Measurements from ENCODE around the gene ALOX12B. TPM values are rescaled to one million over a fixed set of nuclear protein-coding genes. Genes with fewer than 3 reads are reported as not detected.

ALOX12B gene
- total and polyA plus RNA-seq, 3 experiments from 2014 or later: 1.3 to 1.9 TPM; not detected in 1

- Mint-ChIP-seq H3K36me3 (peaks cover 0 to 12% (median 1%) of the 10 kb centered on the region in 3 donors), H3K27ac (peak within 1 kb of the TSS; percentile 78 to 100 (median 94)), H3K9me3 (peaks cover 0 to 15% (median 8%) of the 10 kb centered on the region in 5 donors), H3K4me3 (peak within 1 kb of the TSS; percentile 84 to 98 (median 94)), H3K27me3 (peaks cover 44 to 54% of the 10 kb centered on the region in 2 donors), H3K4me1 (peaks cover 38 to 53% (median 52%) of the 10 kb centered on the region in 3 donors)
- POLR2A ChIA-PET: interaction anchor here (1.1 to 2.7 kb wide), 5 partner anchors 8 to 129 kb away, joined by 3 to 37 read pairs (median 9); partner anchors contain the start of gene CTC1
- Histone ChIP-seq H3K4me1 (ENCODE audit: insufficient read depth, low read length) (peaks cover 42% of the 10 kb centered on the region), H3K36me3 (ENCODE audit: insufficient read depth, low read length) (no peaks in the 10 kb centered on the region), H3K27me3 (ENCODE audit: insufficient read depth, low read length, poor library complexity, severe bottlenecking) (peaks cover 27% of the 10 kb centered on the region), H3K4me3 (ENCODE audit: low read length) (peak within 1 kb of the TSS; percentile 99), H3K27ac (ENCODE audit: low read depth, low read length) (peak within 1 kb of the TSS; percentile 41), H3K9me3 (ENCODE audit: low read length) (no peaks in the 10 kb centered on the region)
- no peak for DNase-seq
- CTCF ChIA-PET: interaction anchor here (0.8 to 6.6 kb wide), 32 partner anchors 9 to 202 kb away, joined by 3 to 76 read pairs (median 7); partner anchors contain the start of genes ALOX12B, AURKB, BORCS6 and PER1
Observed at GRCh38 chr17:8117980-8118768, 30.7 kb upstream of the ALOX12B start, which contains the start of gene ALOXE3. Gene ALOXE3 (minus strand): TSS chr17:8118514. CDS start chr17:8117990, 524 bp downstream.

GRCh38 chr17:8117367-8117979, 30.0 kb upstream of the ALOX12B start:
- Mint-ChIP-seq H3K36me3 (peaks cover 0 to 12% (median 1%) of the 10 kb centered on the region in 3 donors), H3K27ac (peak overlapping the region in 3 of 8 donors; percentile 6 to 100 (median 43)), H3K4me1 (peaks cover 34 to 47% (median 46%) of the 10 kb centered on the region in 3 donors), H3K9me3 (peaks cover 0 to 15% (median 8%) of the 10 kb centered on the region in 5 donors), H3K4me3 (peak overlapping the region; percentile 84 to 98 (median 94)), H3K27me3 (peaks cover 49 to 58% of the 10 kb centered on the region in 2 donors)
- Histone ChIP-seq H3K4me3 (ENCODE audit: low read length) (peak overlapping the region; percentile 99), H3K36me3 (ENCODE audit: insufficient read depth, low read length) (no peaks in the 10 kb centered on the region), H3K9me3 (ENCODE audit: low read length) (no peaks in the 10 kb centered on the region), H3K27me3 (ENCODE audit: insufficient read depth, low read length, poor library complexity, severe bottlenecking) (peaks cover 34% of the 10 kb centered on the region), H3K4me1 (ENCODE audit: insufficient read depth, low read length) (peaks cover 35% of the 10 kb centered on the region), H3K27ac (ENCODE audit: low read depth, low read length) (no peak overlapping the region)
- ChIA-PET CTCF (interaction anchor here (0.9 to 6.6 kb wide), 11 partner anchors 10 to 178 kb away, joined by 3 to 76 read pairs (median 6); partner anchors contain the start of genes ALOX12B, BORCS6 and SLC25A35), POLR2A (interaction anchor here (1.1 kb wide), 1 partner anchor 13 kb away, joined by 3 read pairs; no protein-coding TSS in a partner anchor)
- DNase-seq: no peak

- H3K36me3 ChIP-seq (ENCODE audit: insufficient read depth, low read length): no peaks in the 10 kb centered on the region
- peak overlapping the region in 1 of 8 donors; percentile 54 for H3K27ac Mint-ChIP-seq
- H3K4me3 Mint-ChIP-seq: peak overlapping the region in 3 of 7 donors; percentile 27 to 57 (median 28)
- POLR2A ChIA-PET: no interaction called here
- H3K4me1 Mint-ChIP-seq: peaks cover 32 to 43% (median 41%) of the 10 kb centered on the region in 3 donors
- H3K9me3 ChIP-seq (ENCODE audit: low read length): no peaks in the 10 kb centered on the region
- peaks cover 0 to 15% (median 8%) of the 10 kb centered on the region in 5 donors for H3K9me3 Mint-ChIP-seq
- H3K4me3 ChIP-seq (ENCODE audit: low read length): no peak overlapping the region
- H3K4me1 ChIP-seq (ENCODE audit: insufficient read depth, low read length): peaks cover 31% of the 10 kb centered on the region
- H3K36me3 Mint-ChIP-seq: peaks cover 0 to 12% (median 1%) of the 10 kb centered on the region in 3 donors
- peaks cover 41% of the 10 kb centered on the region for H3K27me3 ChIP-seq (ENCODE audit: insufficient read depth, low read length, poor library complexity, severe bottlenecking)
- H3K27ac ChIP-seq (ENCODE audit: low read depth, low read length): no peak overlapping the region
- peaks cover 54 to 59% of the 10 kb centered on the region in 2 donors for H3K27me3 Mint-ChIP-seq
- CTCF ChIA-PET: interaction anchor here (0.9 to 6.6 kb wide), 4 partner anchors 26 to 41 kb away, joined by 3 to 76 read pairs (median 4); partner anchors contain the start of gene ALOX12B
- no peak for DNase-seq
Observed at GRCh38 chr17:8116776-8117175, 29.3 kb upstream of the ALOX12B start.

DNA sequence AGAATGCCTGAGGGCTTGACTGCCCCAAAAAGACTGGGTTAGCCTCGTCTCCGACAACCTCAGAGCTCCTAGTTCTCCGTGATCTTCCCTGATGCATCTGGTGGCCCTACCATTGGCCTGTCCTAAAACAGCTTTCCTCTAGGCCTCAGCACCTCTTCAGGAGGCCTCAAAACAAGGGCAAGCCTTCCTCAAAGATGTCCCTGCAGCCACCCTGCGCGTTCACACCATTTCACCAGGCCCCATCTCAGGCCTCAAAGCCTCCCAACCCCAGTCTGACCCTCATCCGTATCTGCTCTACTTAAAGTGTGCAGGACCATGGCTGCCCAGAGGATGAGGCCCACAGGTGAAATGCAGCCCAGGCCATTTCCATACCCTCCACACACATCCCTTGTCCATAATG, 23.4 kb upstream of the ALOX12B start:
- H3K27me3 Mint-ChIP-seq: peaks cover 31 to 44% of the 10 kb centered on the region in 2 donors
- H3K27ac ChIP-seq (ENCODE audit: low read depth, low read length): no peak overlapping the region
- no peaks in the 10 kb centered on the region for H3K9me3 ChIP-seq (ENCODE audit: low read length)
- CTCF ChIA-PET: interaction anchor here (1.0 to 7.1 kb wide), 23 partner anchors 8 to 190 kb away, joined by 3 to 97 read pairs (median 7); partner anchors contain the start of genes ALOX12B, ALOXE3, HES7 and SLC25A35
- peaks cover 0 to 1% (median 0%) of the 10 kb centered on the region in 3 donors for H3K36me3 Mint-ChIP-seq
- no peaks in the 10 kb centered on the region for H3K4me1 ChIP-seq (ENCODE audit: insufficient read depth, low read length)
- no peak overlapping the region for H3K4me3 ChIP-seq (ENCODE audit: low read length)
- no peaks in the 10 kb centered on the region for H3K36me3 ChIP-seq (ENCODE audit: insufficient read depth, low read length)
- no peaks in the 10 kb centered on the region for H3K9me3 Mint-ChIP-seq
- H3K27ac Mint-ChIP-seq: no peak overlapping the region
- peaks cover 0 to 5% (median 2%) of the 10 kb centered on the region in 3 donors for H3K4me1 Mint-ChIP-seq
- H3K4me3 Mint-ChIP-seq: peak overlapping the region in 5 of 7 donors; percentile 23 to 74 (median 49)
- DNase-seq: no peak
- peaks cover 32% of the 10 kb centered on the region for H3K27me3 ChIP-seq (ENCODE audit: insufficient read depth, low read length, poor library complexity, severe bottlenecking)
- POLR2A ChIA-PET: interaction anchor here (1.1 to 2.0 kb wide), 3 partner anchors 8 to 51 kb away, joined by 3 to 8 read pairs (median 6); no protein-coding TSS in a partner anchor

DNA sequence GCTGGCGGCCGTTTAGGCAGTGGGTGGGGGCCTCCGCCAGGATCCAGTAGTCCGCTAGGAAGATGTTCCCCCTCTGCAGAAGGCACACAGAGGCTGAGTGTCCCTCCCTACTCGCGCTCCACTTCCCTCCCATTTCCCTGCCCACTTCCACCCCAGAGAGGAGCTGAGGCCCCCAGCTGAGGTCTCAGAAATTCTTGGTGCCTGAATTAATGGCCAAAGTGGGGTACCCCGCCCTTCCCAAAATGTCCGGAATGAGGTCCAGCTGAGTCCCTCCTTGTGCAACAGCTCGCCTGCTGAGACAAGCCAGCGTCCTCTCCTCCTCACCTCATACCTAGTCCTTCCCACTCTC, 22.9 kb upstream of the ALOX12B start:
- Histone ChIP-seq H3K36me3 (ENCODE audit: insufficient read depth, low read length) (no peaks in the 10 kb centered on the region), H3K27ac (ENCODE audit: low read depth, low read length) (no peak overlapping the region), H3K4me1 (ENCODE audit: insufficient read depth, low read length) (no peaks in the 10 kb centered on the region), H3K27me3 (ENCODE audit: insufficient read depth, low read length, poor library complexity, severe bottlenecking) (peaks cover 28% of the 10 kb centered on the region), H3K4me3 (ENCODE audit: low read length) (peak overlapping the region; percentile 65), H3K9me3 (ENCODE audit: low read length) (no peaks in the 10 kb centered on the region)
- Mint-ChIP-seq H3K4me3 (peak overlapping the region in 4 of 7 donors; percentile 41 to 66 (median 52)), H3K27ac (peak overlapping the region in 1 of 8 donors; percentile 23), H3K36me3 (no peaks in the 10 kb centered on the region), H3K9me3 (no peaks in the 10 kb centered on the region), H3K27me3 (peaks cover 28 to 39% of the 10 kb centered on the region in 2 donors), H3K4me1 (peaks cover 0 to 5% (median 2%) of the 10 kb centered on the region in 3 donors)
- DNase-seq: no peak
- ChIA-PET POLR2A (interaction anchor here (1.1 to 2.0 kb wide), 3 partner anchors 9 to 50 kb away, joined by 3 to 8 read pairs (median 6); no protein-coding TSS in a partner anchor), CTCF (interaction anchor here (0.9 to 7.1 kb wide), 25 partner anchors 9 to 265 kb away, joined by 3 to 97 read pairs (median 7); partner anchors contain the start of genes ALOX12B, ALOXE3, HES7 and SLC25A35)

DNA sequence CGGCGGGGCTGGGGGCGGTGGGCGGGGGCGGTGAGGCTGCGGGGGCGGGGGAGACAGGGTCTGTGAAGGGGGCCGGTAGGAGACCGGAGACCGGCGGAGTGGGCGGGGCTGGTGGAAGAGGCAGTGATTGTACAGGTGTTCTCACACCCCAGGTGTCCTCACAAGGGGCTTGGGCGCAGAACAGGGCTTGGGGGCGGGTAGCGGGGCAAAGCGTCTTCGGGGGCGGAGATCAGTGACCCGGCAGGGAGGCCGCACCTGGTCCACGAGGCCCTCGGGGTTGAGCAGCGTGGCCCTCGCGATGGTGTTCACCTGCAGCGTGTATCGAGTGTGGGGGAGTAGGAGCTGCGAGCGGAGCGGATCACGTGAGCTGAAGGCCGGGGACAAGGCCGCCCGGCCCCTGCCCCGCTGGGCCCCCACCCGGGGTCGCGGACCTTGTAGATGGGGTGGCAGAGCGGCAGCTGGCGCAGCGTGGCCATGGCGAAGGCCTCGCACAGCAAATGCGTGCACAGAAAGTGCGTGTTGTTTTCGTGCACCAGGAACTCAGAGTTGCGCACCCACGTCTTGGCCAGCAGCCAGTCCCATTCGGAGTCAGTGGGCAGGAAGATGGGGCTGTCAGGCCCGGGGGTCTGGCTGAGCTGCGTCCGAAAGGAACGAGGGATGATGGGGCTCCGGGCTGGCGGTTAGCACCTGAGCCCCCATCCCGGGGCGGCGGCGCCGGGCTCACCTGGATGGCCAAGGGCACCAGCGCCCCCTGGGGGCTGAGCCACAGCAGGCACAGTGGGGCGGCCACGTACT, 22.3 kb upstream of the ALOX12B start:
- H3K27ac Mint-ChIP-seq: peak overlapping the region in 1 of 8 donors; percentile 23
- H3K27me3 ChIP-seq (ENCODE audit: insufficient read depth, low read length, poor library complexity, severe bottlenecking): peaks cover 27% of the 10 kb centered on the region
- H3K9me3 Mint-ChIP-seq: no peaks in the 10 kb centered on the region
- peak overlapping the region; percentile 65 for H3K4me3 ChIP-seq (ENCODE audit: low read length)
- no peaks in the 10 kb centered on the region for H3K36me3 Mint-ChIP-seq
- no peaks in the 10 kb centered on the region for H3K9me3 ChIP-seq (ENCODE audit: low read length)
- H3K4me1 Mint-ChIP-seq: peaks cover 0 to 5% (median 2%) of the 10 kb centered on the region in 3 donors
- H3K27me3 Mint-ChIP-seq: peaks cover 27 to 33% of the 10 kb centered on the region in 2 donors
- no peaks in the 10 kb centered on the region for H3K4me1 ChIP-seq (ENCODE audit: insufficient read depth, low read length)
- no peak overlapping the region for H3K27ac ChIP-seq (ENCODE audit: low read depth, low read length)
- CTCF ChIA-PET: interaction anchor here (0.7 to 7.1 kb wide), 29 partner anchors 9 to 265 kb away, joined by 3 to 97 read pairs (median 6); partner anchors contain the start of genes ALOX12B, ALOXE3, HES7 and SLC25A35
- DNase-seq: peak; percentile 74 to 86 (median 76)
- POLR2A ChIA-PET: interaction anchor here (1.1 to 2.0 kb wide), 3 partner anchors 10 to 50 kb away, joined by 3 to 8 read pairs (median 6); no protein-coding TSS in a partner anchor
- H3K4me3 Mint-ChIP-seq: peak overlapping the region in 5 of 7 donors; percentile 66 to 72 (median 69)
- no peaks in the 10 kb centered on the region for H3K36me3 ChIP-seq (ENCODE audit: insufficient read depth, low read length)
